Smooth muscle cell (in vitro differentiated cells): Measurements from ENCODE around the gene IFT27. TPM values are rescaled to one million over a fixed set of nuclear protein-coding genes. Genes with fewer than 3 reads are reported as not detected.

ENCODE experiments used
- DNase-seq: peaks from one replicate; lab custom pipeline; 2025; ENCODE audit not compliant: unreplicated experiment; lab: John Stamatoyannopoulos, UW
- H2AFZ ChIP-seq: fragments of 200-600 bp; sonication (generic); 2 replicates; pipeline ENCODE4 v1.6.0; 2016; ENCODE audit warnings: antibody characterized with exemption, low read depth, mild to moderate bottlenecking
- H3F3A ChIP-seq: fragments of 200-600 bp; sonication (generic); 2 replicates; pipeline ENCODE4 v1.6.0; 2017; ENCODE audit warnings: antibody characterized with exemption, low read depth
- H3K27ac ChIP-seq: fragments of 200-600 bp; sonication (generic); 2 replicates; pipeline ENCODE4 v1.5.1; 2016; ENCODE audit warnings: low read depth, mild to moderate bottlenecking
- H3K27me3 ChIP-seq: fragments of 200-600 bp; sonication (generic); 2 replicates; pipeline ENCODE4 v1.6.1; 2016; ENCODE audit warnings: low read depth, mild to moderate bottlenecking
- H3K36me3 ChIP-seq: fragments of 200-600 bp; sonication (generic); 2 replicates; pipeline ENCODE4 v1.5.1; 2016; ENCODE audit warnings: low read depth
- H3K4me1 ChIP-seq: fragments of 200-600 bp; sonication (generic); 2 replicates; pipeline ENCODE4 v1.5.1; 2016; ENCODE audit warnings: low read depth
- H3K4me2 ChIP-seq: fragments of 200-600 bp; sonication (generic); 2 replicates; pipeline ENCODE4 v1.6.0; 2016; ENCODE audit warnings: mild to moderate bottlenecking
- H3K4me3 ChIP-seq: fragments of 200-600 bp; sonication (generic); 2 replicates; pipeline ENCODE4 v1.5.1; 2016; ENCODE audit warnings: mild to moderate bottlenecking
- H3K79me2 ChIP-seq: fragments of 200-600 bp; sonication (generic); 2 replicates; pipeline ENCODE4 v1.6.0; 2016; ENCODE audit warnings: low read depth, mild to moderate bottlenecking
- H3K9ac ChIP-seq: fragments of 200-600 bp; sonication (generic); 2 replicates; pipeline ENCODE4 v1.6.0; 2016; ENCODE audit warnings: low read depth
- H3K9me3 ChIP-seq: fragments of 200-600 bp; sonication (generic); replicated peaks from 2 replicates; pipeline ENCODE4 v1.5.1; 2016; ENCODE audit warnings: low read depth
- H4K20me1 ChIP-seq: fragments of 200-600 bp; sonication (generic); 2 replicates; pipeline ENCODE4 v1.6.0; 2016; ENCODE audit warnings: low read depth
- WGBS: methylation state at CpG from one replicate; pipeline ENCODE4 v1.1.7; 2016; ENCODE audit warnings: low lambda C conversion rate; 5-methylcytosine and 5-hydroxymethylcytosine counted together
- polyA plus RNA-seq: library from polyadenylated mRNA; unstranded; fragments of >200 nt; fragmentation: Nextera tagmentation; extraction: Ambion mirVana; gene quantifications from 2 replicates; pipeline ENCODE4 v1.2.1, GENCODE V29; 2016
- total RNA-seq: library from RNA; depleted of rRNA; stranded (reverse); fragments of >200 nt; gene quantifications from 2 replicates; pipeline ENCODE4 v1.2.3, GENCODE V29; 2014
- TF ChIP-seq, protein P1 (sequence below): fragments of 200-600 bp; sonication (generic); IDR thresholded peaks from 2 replicates; pipeline ENCODE4 v1.5.1; 2017; ENCODE audit warnings: borderline replicate concordance, mild to moderate bottlenecking, antibody characterized with exemption; ENCODE audit not compliant: insufficient read depth, poor library complexity, severe bottlenecking

The IFT27 gene
- total and polyA plus RNA-seq, 2 experiments from 2014 or later: 16.0 to 43.2 TPM

DNA sequence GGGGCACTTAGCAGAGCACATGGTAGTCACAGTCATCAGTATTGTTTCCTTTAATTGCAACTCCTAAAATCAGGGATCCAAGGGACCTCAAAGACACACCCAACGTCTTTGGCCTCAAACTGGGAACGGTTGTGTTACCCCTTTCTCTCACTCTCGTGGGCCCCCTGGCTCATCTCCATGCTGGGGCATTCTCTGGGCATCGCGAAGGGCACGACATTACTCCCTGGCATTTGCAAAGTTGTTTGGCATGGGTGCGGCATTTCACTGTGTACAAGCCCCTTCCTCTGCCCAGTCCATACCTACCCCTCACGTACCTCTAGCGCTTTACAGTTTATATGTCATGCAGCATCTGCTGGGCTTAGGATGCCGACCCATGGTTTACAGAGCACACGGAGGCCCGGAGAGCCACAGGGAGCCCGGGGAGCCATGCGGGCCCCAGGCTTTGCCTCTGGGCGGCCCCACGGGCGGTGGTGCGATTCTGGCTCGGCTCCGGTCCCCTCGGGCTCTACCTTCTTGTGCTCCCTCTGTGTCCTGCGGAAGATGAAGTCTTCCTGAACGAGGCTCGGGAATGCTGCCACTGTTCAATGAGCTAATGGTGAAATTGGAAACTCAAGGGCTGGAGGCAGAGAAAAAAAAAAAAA, 50.4 kb downstream of the IFT27 start:
- 83% methylated on average over 24 of the region's 24 CpGs for WGBS

DNA sequence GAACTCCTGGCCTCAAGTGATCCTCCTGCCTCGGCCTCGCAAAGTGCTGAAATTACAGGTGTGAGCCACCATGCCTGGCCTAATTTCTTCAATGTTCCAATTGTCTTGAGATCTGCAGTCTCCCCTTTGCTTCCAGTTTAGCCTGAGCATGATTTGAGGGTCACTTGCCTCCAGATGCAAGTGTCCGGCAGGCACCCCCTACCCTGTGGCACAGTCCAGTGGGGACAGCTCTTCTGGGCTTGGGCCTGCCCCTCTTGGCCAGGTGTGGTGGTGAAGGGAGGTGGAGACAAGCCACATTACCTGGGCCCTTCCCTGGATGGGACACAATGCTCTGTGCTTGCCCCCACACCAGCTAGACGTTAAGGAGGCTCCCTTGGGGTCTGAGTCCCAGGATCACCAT, 51.1 kb downstream of the IFT27 start:
- 84% methylated on average over 4 of the region's 4 CpGs for WGBS

More for the DNA sequence above, 50.4 kb downstream of the IFT27 start:
- TF ChIP-seq, protein P1, sequence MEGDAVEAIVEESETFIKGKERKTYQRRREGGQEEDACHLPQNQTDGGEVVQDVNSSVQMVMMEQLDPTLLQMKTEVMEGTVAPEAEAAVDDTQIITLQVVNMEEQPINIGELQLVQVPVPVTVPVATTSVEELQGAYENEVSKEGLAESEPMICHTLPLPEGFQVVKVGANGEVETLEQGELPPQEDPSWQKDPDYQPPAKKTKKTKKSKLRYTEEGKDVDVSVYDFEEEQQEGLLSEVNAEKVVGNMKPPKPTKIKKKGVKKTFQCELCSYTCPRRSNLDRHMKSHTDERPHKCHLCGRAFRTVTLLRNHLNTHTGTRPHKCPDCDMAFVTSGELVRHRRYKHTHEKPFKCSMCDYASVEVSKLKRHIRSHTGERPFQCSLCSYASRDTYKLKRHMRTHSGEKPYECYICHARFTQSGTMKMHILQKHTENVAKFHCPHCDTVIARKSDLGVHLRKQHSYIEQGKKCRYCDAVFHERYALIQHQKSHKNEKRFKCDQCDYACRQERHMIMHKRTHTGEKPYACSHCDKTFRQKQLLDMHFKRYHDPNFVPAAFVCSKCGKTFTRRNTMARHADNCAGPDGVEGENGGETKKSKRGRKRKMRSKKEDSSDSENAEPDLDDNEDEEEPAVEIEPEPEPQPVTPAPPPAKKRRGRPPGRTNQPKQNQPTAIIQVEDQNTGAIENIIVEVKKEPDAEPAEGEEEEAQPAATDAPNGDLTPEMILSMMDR: no peak
- no peak overlapping the region for H3K27ac ChIP-seq
- no peak overlapping the region for H3K9ac ChIP-seq
- H3K36me3 ChIP-seq: no peaks in the 10 kb centered on the region
- no peak overlapping the region for H3K4me2 ChIP-seq
- no peak overlapping the region for H3K4me3 ChIP-seq
- DNase-seq: no peak
- H3K9me3 ChIP-seq: no peaks in the 10 kb centered on the region
- H3K27me3 ChIP-seq: peaks cover 24% of the 10 kb centered on the region
- no peaks in the 10 kb centered on the region for H4K20me1 ChIP-seq
- H3F3A ChIP-seq: no peaks in the 10 kb centered on the region
- H3K4me1 ChIP-seq: peaks cover 3% of the 10 kb centered on the region
- H3K79me2 ChIP-seq: no peaks in the 10 kb centered on the region
- no peak overlapping the region for H2AFZ ChIP-seq

DNA sequence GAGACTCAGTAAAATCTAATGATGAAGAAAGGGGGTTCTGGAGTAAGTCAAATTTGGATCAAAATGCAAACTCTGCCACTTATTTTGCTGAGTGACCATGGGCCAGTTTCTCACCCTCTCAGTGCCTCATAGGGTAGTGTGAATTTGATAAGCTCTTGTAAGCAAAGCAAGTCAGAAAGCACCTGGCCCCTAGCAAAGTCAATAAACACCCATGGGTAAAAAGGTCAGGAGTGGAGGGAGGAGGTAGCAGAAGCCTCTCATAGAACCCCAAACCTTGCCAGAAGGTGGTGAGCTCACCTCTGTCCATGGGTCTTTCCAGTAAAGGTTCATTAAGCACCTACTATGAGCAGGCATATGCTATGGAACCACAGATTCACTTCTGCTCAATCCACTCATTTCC, 53.9 kb downstream of the IFT27 start:
- no peak overlapping the region for H3K9ac ChIP-seq
- no peak overlapping the region for H3K27ac ChIP-seq
- TF ChIP-seq, protein P1: no peak
- no peak overlapping the region for H3K4me3 ChIP-seq
- no peaks in the 10 kb centered on the region for H3F3A ChIP-seq
- H3K4me1 ChIP-seq: no peaks in the 10 kb centered on the region
- no peaks in the 10 kb centered on the region for H3K79me2 ChIP-seq
- H4K20me1 ChIP-seq: no peaks in the 10 kb centered on the region
- H3K4me2 ChIP-seq: no peak overlapping the region
- peaks cover 51% of the 10 kb centered on the region for H3K27me3 ChIP-seq
- H2AFZ ChIP-seq: no peak overlapping the region
- no peaks in the 10 kb centered on the region for H3K9me3 ChIP-seq
- no peak for DNase-seq
- no peaks in the 10 kb centered on the region for H3K36me3 ChIP-seq

More for the DNA sequence above, 51.1 kb downstream of the IFT27 start:
- Histone ChIP-seq H3K4me1 (peaks cover 3% of the 10 kb centered on the region), H3K9me3 (no peaks in the 10 kb centered on the region), H3K9ac (no peak overlapping the region), H3K27me3 (peaks cover 31% of the 10 kb centered on the region), H3F3A (no peaks in the 10 kb centered on the region), H3K4me2 (no peak overlapping the region), H3K79me2 (no peaks in the 10 kb centered on the region), H2AFZ (no peak overlapping the region), H3K27ac (no peak overlapping the region), H3K4me3 (no peak overlapping the region), H4K20me1 (no peaks in the 10 kb centered on the region), H3K36me3 (no peaks in the 10 kb centered on the region)
- TF ChIP-seq, protein P1: no peak
- no peak for DNase-seq

DNA sequence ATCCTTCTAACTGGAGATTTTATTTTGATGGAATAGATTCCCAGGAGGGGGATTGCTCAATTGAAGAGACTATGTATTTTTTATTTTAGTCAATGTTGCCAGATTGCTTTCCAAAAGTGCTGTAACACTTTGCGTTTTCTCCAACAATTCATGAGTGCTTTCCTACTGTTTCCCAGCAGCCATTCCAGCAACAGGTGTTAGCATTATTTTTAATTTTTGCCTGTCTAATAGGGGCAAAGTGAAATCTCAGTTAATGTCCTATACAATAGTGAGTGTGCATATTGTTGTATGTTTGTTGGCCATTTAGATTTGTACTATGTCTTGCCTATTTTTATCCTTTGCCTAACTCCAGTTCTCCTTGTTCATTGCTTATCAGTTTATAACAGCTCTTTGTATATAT, 60.3 kb downstream of the IFT27 start:
- H3K36me3 ChIP-seq: no peaks in the 10 kb centered on the region
- no peak for DNase-seq
- peaks cover 50% of the 10 kb centered on the region for H3K27me3 ChIP-seq
- no peak overlapping the region for H3K4me2 ChIP-seq
- 98% methylated on average over 1 of the region's 1 CpG for WGBS
- TF ChIP-seq, protein P1: no peak
- no peak overlapping the region for H3K27ac ChIP-seq
- H3K4me3 ChIP-seq: no peak overlapping the region
- no peaks in the 10 kb centered on the region for H4K20me1 ChIP-seq
- no peaks in the 10 kb centered on the region for H3K79me2 ChIP-seq
- no peaks in the 10 kb centered on the region for H3K9me3 ChIP-seq
- H2AFZ ChIP-seq: no peak overlapping the region
- H3K9ac ChIP-seq: no peak overlapping the region
- no peaks in the 10 kb centered on the region for H3F3A ChIP-seq
- no peaks in the 10 kb centered on the region for H3K4me1 ChIP-seq
